Liver (tissue), 9 donors: ENCODE data around the gene IQCE. TPM values are rescaled to one million over a fixed set of nuclear protein-coding genes. Genes with fewer than 3 reads are reported as not detected.

Experiments used
- DNase-seq: peaks from one replicate; pipeline ENCODE4 v3.0.0-alpha.2; 2017; ENCODE audit warnings: low spot score
- H3K27ac ChIP-seq, 2 donors: one replicate each; pipeline ENCODE4 v1.7.0; 2013; ENCODE audit warnings: inconsistent platforms in 2 of 2, low read length in 2 of 2, control low read depth in 1 of 2, low read depth in 1 of 2, mild to moderate bottlenecking in 1 of 2
- H3K27me3 ChIP-seq, 4 donors: one replicate each; pipeline versions ENCODE4 v1.6.1 to v1.7.0; 2013; ENCODE audit warnings: low read length in 3 of 4, inconsistent platforms in 1 of 4, mild to moderate bottlenecking in 1 of 4, moderate library complexity in 1 of 4; ENCODE audit not compliant: control insufficient read depth in 4 of 4, insufficient read depth in 4 of 4
- H3K36me3 ChIP-seq, 4 donors: one replicate each; pipeline versions ENCODE4 v1.6.1 to v1.7.0; 2013; ENCODE audit warnings: low read length in 3 of 4, mild to moderate bottlenecking in 3 of 4, low read depth in 1 of 4, moderate library complexity in 1 of 4; ENCODE audit not compliant: control insufficient read depth in 4 of 4, insufficient read depth in 3 of 4
- H3K4me1 ChIP-seq, 4 donors: one replicate each; pipeline versions ENCODE4 v1.6.1 to v1.7.0; 2013; ENCODE audit warnings: low read length in 3 of 4, mild to moderate bottlenecking in 3 of 4, moderate library complexity in 1 of 4; ENCODE audit not compliant: control insufficient read depth in 4 of 4, insufficient read depth in 4 of 4
- H3K4me3 ChIP-seq, 3 donors: one replicate each; pipeline versions ENCODE4 v1.6.1 to v1.7.0; 2013; ENCODE audit warnings: low read length in 3 of 3, control low read depth in 1 of 3, low read depth in 1 of 3, mild to moderate bottlenecking in 1 of 3
- H3K9ac ChIP-seq, 2 donors: one replicate each; pipeline ENCODE4 v1.7.0; 2013; ENCODE audit warnings: low read length in 2 of 2, mild to moderate bottlenecking in 2 of 2, moderate library complexity in 2 of 2, control low read depth in 1 of 2, low read depth in 1 of 2
- H3K9me3 ChIP-seq, 4 donors: one replicate each; pipeline versions ENCODE4 v1.6.1 to v1.7.0; 2013; ENCODE audit warnings: low read length in 3 of 4; ENCODE audit not compliant: control insufficient read depth in 4 of 4
- ATF3 ChIP-seq: IDR thresholded peaks from 2 replicates; pipeline ENCODE4 v1.6.1; 2016; ENCODE audit warnings: antibody characterized with exemption
- CTCF ChIP-seq: fragments of 150-350 bp; IDR thresholded peaks from 2 replicates; pipeline ENCODE4 v1.5.1; 2017; ENCODE audit warnings: improper control_type of control experiment, low read depth, low read length; ENCODE audit not compliant: missing input control
- EGR1 ChIP-seq, 2 donors: IDR thresholded peaks; 2 replicates each; pipeline ENCODE4 v1.6.1; 2016 to 2018; ENCODE audit warnings: antibody characterized with exemption in 2 of 2, low read depth in 2 of 2
- FOXA2 ChIP-seq: IDR thresholded peaks from 2 replicates; pipeline ENCODE4 v1.6.1; 2016; ENCODE audit warnings: antibody characterized with exemption
- GABPA ChIP-seq, 2 donors: IDR thresholded peaks in 1 of 2; conservative IDR thresholded peaks in 1 of 2; 2 replicates each; pipeline ENCODE4 v1.6.1; 2016; ENCODE audit warnings: antibody characterized with exemption in 2 of 2, mild to moderate bottlenecking in 1 of 2, moderate library complexity in 1 of 2
- JUND ChIP-seq, 2 donors: IDR thresholded peaks; 2 replicates each; pipeline ENCODE4 v1.6.1; 2016; ENCODE audit warnings: antibody characterized with exemption in 2 of 2
- NR2F2 ChIP-seq: IDR thresholded peaks from 2 replicates; pipeline ENCODE4 v1.6.1; 2016; ENCODE audit warnings: antibody characterized with exemption
- RAD21 ChIP-seq, 2 donors: IDR thresholded peaks; 2 replicates each; pipeline ENCODE4 v1.6.1; 2016; ENCODE audit warnings: antibody characterized with exemption in 2 of 2, mild to moderate bottlenecking in 2 of 2
- RXRA ChIP-seq, 2 donors: IDR thresholded peaks; 2 replicates each; pipeline ENCODE4 v1.6.1; 2017 to 2018; ENCODE audit warnings: antibody characterized with exemption in 2 of 2, mild to moderate bottlenecking in 1 of 2
- SP1 ChIP-seq: IDR thresholded peaks from 2 replicates; pipeline ENCODE4 v1.6.1; 2018; ENCODE audit warnings: antibody characterized with exemption, mild to moderate bottlenecking
- YY1 ChIP-seq: IDR thresholded peaks from 2 replicates; pipeline ENCODE4 v1.6.1; 2016; ENCODE audit warnings: antibody characterized with exemption, mild to moderate bottlenecking
- ZBTB33 ChIP-seq: IDR thresholded peaks from 2 replicates; pipeline ENCODE4 v1.6.1; 2016; ENCODE audit warnings: antibody characterized with exemption
- WGBS: extraction: QIAGEN DNeasy Blood & Tissue Kit; methylation state at CpG from one replicate; pipeline ENCODE4 v1.1.7; 2013; 5-methylcytosine and 5-hydroxymethylcytosine counted together
- polyA plus RNA-seq, 2 donors: library from polyadenylated mRNA; stranded (reverse) in 1 of 2; unstranded in 1 of 2; fragments of 200-250 nt in 1 of 2; fragments of >200 nt in 1 of 2; fragmentation: Nextera tagmentation in 1 of 2; extraction: Ambion mirVana in 1 of 2; gene quantifications; one replicate each; pipeline versions ENCODE4 v1.2.1 to v1.2.3, GENCODE V29; 2013 to 2015
- total RNA-seq, 2 donors: library from RNA; depleted of rRNA; stranded (reverse); fragments of >200 nt; gene quantifications; one replicate each; pipeline ENCODE4 v1.2.3, GENCODE V29; 2014
- TF ChIP-seq, protein P1 (sequence below): IDR thresholded peaks from 2 replicates; pipeline ENCODE4 v1.6.1; 2016; ENCODE audit warnings: antibody characterized with exemption, mild to moderate bottlenecking
- donor health status: healthy.
- donor health status: healthy.
- donor health status: healthy.
- donor health status: healthy.
- donor health status: healthy.

Gene IQCE
- total and polyA plus RNA-seq, 4 donors = 2.1 to 5.9 (median 3.6) TPM

GRCh38 chr7:2523941-2524807 is 34.6 kb upstream of the IQCE start:
- no peak overlapping the region for H3K9ac ChIP-seq
- TF ChIP-seq RXRA (IDR thresholded peaks at IDR 0.05) (no peak), ZBTB33 (no peak), NR2F2 (no peak), FOXA2 (peak; percentile 9), CTCF (no peak), ATF3 (no peak), YY1 (no peak), SP1 (no peak), GABPA (IDR thresholded peaks at IDR 0.05 in 1 of 2, conservative IDR thresholded peaks at IDR 0.05 in 1 of 2) (no peak), RAD21 (IDR thresholded peaks at IDR 0.05) (no peak), EGR1 (IDR thresholded peaks at IDR 0.05; ENCODE audit: low read depth in 2 of 2) (no peak), JUND (IDR thresholded peaks at IDR 0.05) (peak in 1 of 2 donors; percentile 40)
- TF ChIP-seq, protein P1, sequence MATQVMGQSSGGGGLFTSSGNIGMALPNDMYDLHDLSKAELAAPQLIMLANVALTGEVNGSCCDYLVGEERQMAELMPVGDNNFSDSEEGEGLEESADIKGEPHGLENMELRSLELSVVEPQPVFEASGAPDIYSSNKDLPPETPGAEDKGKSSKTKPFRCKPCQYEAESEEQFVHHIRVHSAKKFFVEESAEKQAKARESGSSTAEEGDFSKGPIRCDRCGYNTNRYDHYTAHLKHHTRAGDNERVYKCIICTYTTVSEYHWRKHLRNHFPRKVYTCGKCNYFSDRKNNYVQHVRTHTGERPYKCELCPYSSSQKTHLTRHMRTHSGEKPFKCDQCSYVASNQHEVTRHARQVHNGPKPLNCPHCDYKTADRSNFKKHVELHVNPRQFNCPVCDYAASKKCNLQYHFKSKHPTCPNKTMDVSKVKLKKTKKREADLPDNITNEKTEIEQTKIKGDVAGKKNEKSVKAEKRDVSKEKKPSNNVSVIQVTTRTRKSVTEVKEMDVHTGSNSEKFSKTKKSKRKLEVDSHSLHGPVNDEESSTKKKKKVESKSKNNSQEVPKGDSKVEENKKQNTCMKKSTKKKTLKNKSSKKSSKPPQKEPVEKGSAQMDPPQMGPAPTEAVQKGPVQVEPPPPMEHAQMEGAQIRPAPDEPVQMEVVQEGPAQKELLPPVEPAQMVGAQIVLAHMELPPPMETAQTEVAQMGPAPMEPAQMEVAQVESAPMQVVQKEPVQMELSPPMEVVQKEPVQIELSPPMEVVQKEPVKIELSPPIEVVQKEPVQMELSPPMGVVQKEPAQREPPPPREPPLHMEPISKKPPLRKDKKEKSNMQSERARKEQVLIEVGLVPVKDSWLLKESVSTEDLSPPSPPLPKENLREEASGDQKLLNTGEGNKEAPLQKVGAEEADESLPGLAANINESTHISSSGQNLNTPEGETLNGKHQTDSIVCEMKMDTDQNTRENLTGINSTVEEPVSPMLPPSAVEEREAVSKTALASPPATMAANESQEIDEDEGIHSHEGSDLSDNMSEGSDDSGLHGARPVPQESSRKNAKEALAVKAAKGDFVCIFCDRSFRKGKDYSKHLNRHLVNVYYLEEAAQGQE = no peak
- H3K4me1 ChIP-seq = peaks cover 0 to 33% (median 7%) of the 10 kb centered on the region in 4 donors
- H3K36me3 ChIP-seq = no peaks in the 10 kb centered on the region
- no peaks in the 10 kb centered on the region for H3K9me3 ChIP-seq
- no peaks in the 10 kb centered on the region for H3K27me3 ChIP-seq
- H3K27ac ChIP-seq = peak overlapping the region in 1 of 2 donors; percentile 7
- 60% methylated on average over 51 of the region's 51 CpGs for WGBS
- no peak overlapping the region for H3K4me3 ChIP-seq
- no peak for DNase-seq
